AG08396 (cell line): ENCODE data around the gene PFN4.
"Not testable (repeated sequence)": the region's sequence is repeated elsewhere in the genome, so short reads cannot be mapped to it uniquely, and the experiment has no call there.

Source experiments
- DNase-seq: peaks from one replicate; pipeline ENCODE4 v3.0.0; 2012; ENCODE audit warnings: low spot score, mixed read lengths

Gene PFN4

GRCh38 chr2:24111407-24111901 lies 11.7 kb downstream of the PFN4 start:
- DNase-seq = no peak

- DNase-seq = no peak
Observed at GRCh38 chr2:24110660-24111303, 12.4 kb downstream of the PFN4 start.

GRCh38 chr2:24109431-24109830 lies 13.7 kb downstream of the PFN4 start:
- not testable (repeated sequence) for DNase-seq

GRCh38 chr2:24107336-24107735 lies 15.8 kb downstream of the PFN4 start:
- no peak for DNase-seq

- DNase-seq = no peak
Observed at GRCh38 chr2:24106786-24107185, 16.3 kb downstream of the PFN4 start.

GRCh38 chr2:24105816-24106215 lies 17.3 kb downstream of the PFN4 start:
- DNase-seq = no peak

GRCh38 chr2:24104906-24105305 lies 18.2 kb downstream of the PFN4 start:
- DNase-seq = no peak

- DNase-seq = no peak
Observed at GRCh38 chr2:24104110-24104650, 19.0 kb downstream of the PFN4 start.

GRCh38 chr2:24102677-24103076 lies 20.5 kb downstream of the PFN4 start:
- DNase-seq = no peak

GRCh38 chr2:24101992-24102391 lies 21.1 kb downstream of the PFN4 start:
- no peak for DNase-seq

- DNase-seq = not testable (repeated sequence)
Observed at GRCh38 chr2:24100732-24101131, 22.4 kb downstream of the PFN4 start.

GRCh38 chr2:24095171-24095677 lies 27.9 kb downstream of the PFN4 start:
- not testable (repeated sequence) for DNase-seq

- not testable (repeated sequence) for DNase-seq
Observed at GRCh38 chr2:24093270-24093669, 29.9 kb downstream of the PFN4 start.

GRCh38 chr2:24088821-24089359 lies 34.2 kb downstream of the PFN4 start:
- DNase-seq = no peak

GRCh38 chr2:24087032-24087431 lies 36.1 kb downstream of the PFN4 start:
- DNase-seq = no peak

- no peak for DNase-seq
Observed at GRCh38 chr2:24086241-24086640, 36.9 kb downstream of the PFN4 start.

- peak; percentile 64 for DNase-seq
Observed at GRCh38 chr2:24085200-24085489, 38.0 kb downstream of the PFN4 start.

- DNase-seq = peak; percentile 94
Observed at GRCh38 chr2:24084386-24085199, 38.5 kb downstream of the PFN4 start, which contains the start of gene TP53I3. Gene TP53I3, minus strand, starts transcription at chr2:24084834. Its CDS starts 508 bp downstream, at chr2:24084326.

GRCh38 chr2:24083567-24084385 lies 39.4 kb downstream of the PFN4 start:
- peak; percentile 75 for DNase-seq

GRCh38 chr2:24082787-24083566 lies 40.2 kb downstream of the PFN4 start:
- DNase-seq = no peak

- DNase-seq = no peak
Observed at GRCh38 chr2:24080701-24081100, 42.4 kb downstream of the PFN4 start.
